ENCODE measurements around the gene CHRDL2. TPM values are rescaled to one million over a fixed set of nuclear protein-coding genes. Genes with fewer than 3 reads are reported as not detected.

CHRDL2 gene
- polyA plus RNA-seq, 1 experiment = 0.09 TPM

- CTCF ChIA-PET = interaction anchor here (1.0 to 2.7 kb wide), 5 partner anchors 9 to 282 kb away, joined by 3 to 22 read pairs (median 10); no protein-coding TSS in a partner anchor
- peaks cover 38% of the 10 kb centered on the region for H3K27me3 ChIP-seq (ENCODE audit: control insufficient read depth, insufficient read depth, low read length)
- POLR2A ChIA-PET = no interaction called here
- no peak for DNase-seq (ENCODE audit: low read depth)
- no peaks in the 10 kb centered on the region for H3K36me3 ChIP-seq (ENCODE audit: control insufficient read depth, insufficient read depth, low read length)
- no peak overlapping the region for H3K4me3 ChIP-seq (ENCODE audit: low read depth, low read length)
- no peak for TF ChIP-seq CTCF (IDR thresholded peaks at IDR 0.05; ENCODE audit: insufficient read depth, low read depth, low read length)
Measured at GRCh38 chr11:74734559-74734925, 3.3 kb upstream of the CHRDL2 start.

GRCh38 chr11:74730571-74731260 is 510 bp downstream of the CHRDL2 start:
- Histone ChIP-seq H3K27me3 (ENCODE audit: control insufficient read depth, insufficient read depth, low read length) (peaks cover 48% of the 10 kb centered on the region), H3K36me3 (ENCODE audit: control insufficient read depth, insufficient read depth, low read length) (no peaks in the 10 kb centered on the region), H3K4me3 (ENCODE audit: low read depth, low read length) (no peak overlapping the region)
- ChIA-PET CTCF (no interaction called here), POLR2A (no interaction called here)
- no peak for DNase-seq (ENCODE audit: low read depth)
- TF ChIP-seq CTCF (IDR thresholded peaks at IDR 0.05; ENCODE audit: insufficient read depth, low read depth, low read length) = no peak

GRCh38 chr11:74729397-74729796 is 1.8 kb downstream of the CHRDL2 start:
- no peak for DNase-seq (ENCODE audit: low read depth)
- TF ChIP-seq CTCF (IDR thresholded peaks at IDR 0.05; ENCODE audit: insufficient read depth, low read depth, low read length) = no peak
- no peak overlapping the region for H3K4me3 ChIP-seq (ENCODE audit: low read depth, low read length)
- CTCF ChIA-PET = interaction anchor here (0.9 to 7.3 kb wide), 8 partner anchors 8 to 119 kb away, joined by 3 to 76 read pairs (median 4); no protein-coding TSS in a partner anchor
- POLR2A ChIA-PET = no interaction called here
- peaks cover 45% of the 10 kb centered on the region for H3K27me3 ChIP-seq (ENCODE audit: control insufficient read depth, insufficient read depth, low read length)
- H3K36me3 ChIP-seq (ENCODE audit: control insufficient read depth, insufficient read depth, low read length) = no peaks in the 10 kb centered on the region

GRCh38 chr11:74726547-74727182 is 4.6 kb downstream of the CHRDL2 start:
- H3K27me3 ChIP-seq (ENCODE audit: control insufficient read depth, insufficient read depth, low read length) = peaks cover 40% of the 10 kb centered on the region
- H3K4me3 ChIP-seq (ENCODE audit: low read depth, low read length) = no peak overlapping the region
- no peak for DNase-seq (ENCODE audit: low read depth)
- ChIA-PET CTCF (interaction anchor here (0.7 to 7.3 kb wide), 39 partner anchors 9 to 275 kb away, joined by 3 to 76 read pairs (median 6); partner anchors contain the start of gene RNF169), POLR2A (no interaction called here)
- no peaks in the 10 kb centered on the region for H3K36me3 ChIP-seq (ENCODE audit: control insufficient read depth, insufficient read depth, low read length)
- peak; percentile 99 for TF ChIP-seq CTCF (IDR thresholded peaks at IDR 0.05; ENCODE audit: insufficient read depth, low read depth, low read length)

- ChIA-PET POLR2A (interaction anchor here (0.7 kb wide), 1 partner anchor 53 kb away, joined by 4 read pairs; no protein-coding TSS in a partner anchor), CTCF (interaction anchor here (0.8 to 7.3 kb wide), 29 partner anchors 10 to 274 kb away, joined by 3 to 76 read pairs (median 7); partner anchors contain the start of gene POLD3)
- no peaks in the 10 kb centered on the region for H3K36me3 ChIP-seq (ENCODE audit: control insufficient read depth, insufficient read depth, low read length)
- no peak for DNase-seq (ENCODE audit: low read depth)
- H3K27me3 ChIP-seq (ENCODE audit: control insufficient read depth, insufficient read depth, low read length) = peaks cover 36% of the 10 kb centered on the region
- TF ChIP-seq CTCF (IDR thresholded peaks at IDR 0.05; ENCODE audit: insufficient read depth, low read depth, low read length) = no peak
- no peak overlapping the region for H3K4me3 ChIP-seq (ENCODE audit: low read depth, low read length)
Measured at GRCh38 chr11:74725701-74726100, 5.5 kb downstream of the CHRDL2 start.
